ENCODE data around the gene ZCCHC24.

ZCCHC24 gene

GRCh38 chr10:79468015-79468560 lies 22.7 kb upstream of the ZCCHC24 start:
- Histone ChIP-seq H3K9me3 (no peaks in the 10 kb centered on the region), H3K4me3 (ENCODE audit: low read depth in 1 of 2, low read length in 1 of 2) (no peak overlapping the region), H3K27me3 (no peaks in the 10 kb centered on the region), H3K27ac (peak overlapping the region; percentile 20), H3K4me1 (ENCODE audit: control insufficient read depth in 1 of 2, insufficient read depth in 1 of 2, low read depth in 1 of 2, low read length in 1 of 2) (peaks cover 5 to 17% of the 10 kb centered on the region in 2 experiments), H3K36me3 (no peaks in the 10 kb centered on the region)
- TF ChIP-seq CTCF (IDR thresholded peaks at IDR 0.05), result no peak

- H3K36me3 ChIP-seq, result no peaks in the 10 kb centered on the region
- peaks cover 0 to 12% of the 10 kb centered on the region in 2 experiments for H3K4me1 ChIP-seq (ENCODE audit: control insufficient read depth in 1 of 2, insufficient read depth in 1 of 2, low read depth in 1 of 2, low read length in 1 of 2)
- peaks cover 16% of the 10 kb centered on the region for H3K27me3 ChIP-seq
- no peaks in the 10 kb centered on the region for H3K9me3 ChIP-seq
- no peak overlapping the region for H3K27ac ChIP-seq
- TF ChIP-seq CTCF (IDR thresholded peaks at IDR 0.05), result no peak
- H3K4me3 ChIP-seq (ENCODE audit: low read depth in 1 of 2, low read length in 1 of 2), result no peak overlapping the region
Measured at GRCh38 chr10:79465341-79465740, 19.9 kb upstream of the ZCCHC24 start.

- no peak overlapping the region for H3K4me3 ChIP-seq (ENCODE audit: low read depth in 1 of 2, low read length in 1 of 2)
- H3K4me1 ChIP-seq (ENCODE audit: control insufficient read depth in 1 of 2, insufficient read depth in 1 of 2, low read depth in 1 of 2, low read length in 1 of 2), result peaks cover 0 to 12% of the 10 kb centered on the region in 2 experiments
- H3K36me3 ChIP-seq, result no peaks in the 10 kb centered on the region
- H3K27ac ChIP-seq, result no peak overlapping the region
- H3K27me3 ChIP-seq, result peaks cover 16% of the 10 kb centered on the region
- no peaks in the 10 kb centered on the region for H3K9me3 ChIP-seq
- TF ChIP-seq CTCF (IDR thresholded peaks at IDR 0.05), result no peak
Measured at GRCh38 chr10:79463578-79464496, 18.4 kb upstream of the ZCCHC24 start.

GRCh38 chr10:79460687-79461086 lies 15.3 kb upstream of the ZCCHC24 start:
- Histone ChIP-seq H3K4me1 (ENCODE audit: control insufficient read depth in 1 of 2, insufficient read depth in 1 of 2, low read depth in 1 of 2, low read length in 1 of 2) (no peaks in the 10 kb centered on the region), H3K27ac (no peak overlapping the region), H3K4me3 (ENCODE audit: low read depth in 1 of 2, low read length in 1 of 2) (no peak overlapping the region), H3K36me3 (no peaks in the 10 kb centered on the region), H3K9me3 (no peaks in the 10 kb centered on the region), H3K27me3 (peaks cover 16% of the 10 kb centered on the region)
- TF ChIP-seq CTCF (IDR thresholded peaks at IDR 0.05), result no peak

GRCh38 chr10:79459243-79459642 lies 13.8 kb upstream of the ZCCHC24 start:
- Histone ChIP-seq H3K9me3 (no peaks in the 10 kb centered on the region), H3K27me3 (peaks cover 28% of the 10 kb centered on the region), H3K36me3 (no peaks in the 10 kb centered on the region), H3K27ac (no peak overlapping the region), H3K4me1 (ENCODE audit: control insufficient read depth in 1 of 2, insufficient read depth in 1 of 2, low read depth in 1 of 2, low read length in 1 of 2) (no peaks in the 10 kb centered on the region), H3K4me3 (ENCODE audit: low read depth in 1 of 2, low read length in 1 of 2) (no peak overlapping the region)
- TF ChIP-seq CTCF (IDR thresholded peaks at IDR 0.05), result no peak
